ENCODE measurements around the gene ANKRD53.

ANKRD53 gene

DNA sequence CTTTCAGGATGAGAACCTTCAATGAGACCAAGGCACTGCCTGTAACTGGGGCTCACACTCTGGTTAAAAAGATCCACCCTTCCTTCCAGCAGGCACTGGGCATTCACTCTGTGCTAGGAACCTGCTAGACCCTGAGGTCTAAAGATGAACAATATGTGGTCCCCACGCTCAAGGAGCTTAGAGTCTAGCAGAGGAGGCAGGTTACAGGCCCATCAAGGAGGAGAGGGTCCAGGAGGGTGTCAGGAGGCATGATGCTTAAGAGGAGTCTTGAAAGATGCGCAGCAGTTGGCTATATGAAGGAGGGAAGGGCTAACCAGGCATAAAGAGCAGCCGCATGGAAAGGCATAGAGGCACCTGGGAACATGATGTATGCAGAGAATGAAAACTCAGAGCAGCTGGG lies 4.5 kb downstream of the ANKRD53 start:
- TF ChIP-seq CTCF (IDR thresholded peaks at IDR 0.05; ENCODE audit: insufficient read depth, low read length, missing control alignments): no peak
- POLR2A ChIA-PET: no interaction called here
- no peak overlapping the region for H3K4me3 ChIP-seq (ENCODE audit: low read depth, low read length)
- no peak for DNase-seq (ENCODE audit: low read depth, low spot score)
- CTCF ChIA-PET: interaction anchor here (0.8 to 2.8 kb wide), 7 partner anchors 11 to 680 kb away, joined by 3 to 21 read pairs (median 4); partner anchors contain the start of gene TEX261

GRCh38 chr2:70983506-70984227 lies 5.2 kb downstream of the ANKRD53 start:
- CTCF ChIA-PET: interaction anchor here (0.8 to 2.8 kb wide), 10 partner anchors 9 to 679 kb away, joined by 3 to 21 read pairs (median 5); partner anchors contain the start of genes NAGK and TEX261

GRCh38 chr2:70984228-70984575 lies 5.8 kb downstream of the ANKRD53 start:
- DNase-seq (ENCODE audit: low read depth, low spot score): no peak
- no peak overlapping the region for H3K4me3 ChIP-seq (ENCODE audit: low read depth, low read length)
- POLR2A ChIA-PET: interaction anchor here (0.7 kb wide), 1 partner anchor 17 kb away, joined by 3 read pairs; no protein-coding TSS in a partner anchor
- CTCF ChIA-PET: interaction anchor here (0.8 to 2.8 kb wide), 13 partner anchors 9 to 121 kb away, joined by 3 to 21 read pairs (median 4); partner anchors contain the start of genes NAGK and TEX261
- TF ChIP-seq CTCF (IDR thresholded peaks at IDR 0.05; ENCODE audit: insufficient read depth, low read length, missing control alignments): no peak

More at GRCh38 chr2:70983506-70984227, 5.2 kb downstream of the ANKRD53 start:
- no peak for DNase-seq (ENCODE audit: low read depth, low spot score)
- no peak overlapping the region for H3K4me3 ChIP-seq (ENCODE audit: low read depth, low read length)
- no peak for TF ChIP-seq CTCF (IDR thresholded peaks at IDR 0.05; ENCODE audit: insufficient read depth, low read length, missing control alignments)
- POLR2A ChIA-PET: no interaction called here

DNA sequence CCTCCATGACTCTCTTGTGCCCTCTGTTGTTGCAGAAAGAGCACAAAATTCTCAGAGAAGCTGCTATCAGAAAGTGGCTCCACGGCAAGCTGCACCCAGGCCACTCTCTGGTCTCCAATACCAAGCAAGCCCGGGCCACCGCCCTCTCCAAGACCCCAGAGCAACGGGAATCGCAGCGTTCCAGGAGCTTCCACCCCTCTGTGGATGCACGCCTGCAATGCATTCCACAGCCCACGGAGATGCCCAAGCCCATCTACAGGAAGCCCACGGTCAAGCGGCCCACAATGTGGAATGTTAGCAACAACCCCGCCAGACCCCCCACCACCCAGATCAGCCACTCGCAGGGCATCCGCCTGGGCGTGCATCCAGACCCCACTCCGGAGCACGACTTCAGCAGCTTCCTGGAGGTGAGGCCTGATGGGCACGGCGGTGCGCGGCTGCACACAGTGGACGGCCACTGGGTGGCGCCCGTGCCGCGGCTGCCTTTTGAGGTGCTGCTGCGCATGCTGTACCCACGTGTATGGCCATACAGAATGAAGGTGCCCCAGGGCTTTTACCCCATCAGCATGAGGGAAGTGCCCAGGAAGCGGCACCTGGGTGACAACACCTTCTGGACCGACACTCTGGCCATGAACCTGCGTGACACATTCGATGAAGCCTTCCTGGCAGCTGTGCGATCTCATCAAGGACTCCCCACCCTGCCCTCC lies 6.3 kb downstream of the ANKRD53 start:
- peak; percentile 90 for TF ChIP-seq CTCF (IDR thresholded peaks at IDR 0.05; ENCODE audit: insufficient read depth, low read length, missing control alignments)
- no peak for DNase-seq (ENCODE audit: low read depth, low spot score)
- no peak overlapping the region for H3K4me3 ChIP-seq (ENCODE audit: low read depth, low read length)
- POLR2A ChIA-PET: interaction anchor here (0.7 kb wide), 1 partner anchor 17 kb away, joined by 3 read pairs; no protein-coding TSS in a partner anchor
- CTCF ChIA-PET: interaction anchor here (0.8 to 2.8 kb wide), 13 partner anchors 9 to 122 kb away, joined by 3 to 21 read pairs (median 5); partner anchors contain the start of genes NAGK and TEX261

DNA sequence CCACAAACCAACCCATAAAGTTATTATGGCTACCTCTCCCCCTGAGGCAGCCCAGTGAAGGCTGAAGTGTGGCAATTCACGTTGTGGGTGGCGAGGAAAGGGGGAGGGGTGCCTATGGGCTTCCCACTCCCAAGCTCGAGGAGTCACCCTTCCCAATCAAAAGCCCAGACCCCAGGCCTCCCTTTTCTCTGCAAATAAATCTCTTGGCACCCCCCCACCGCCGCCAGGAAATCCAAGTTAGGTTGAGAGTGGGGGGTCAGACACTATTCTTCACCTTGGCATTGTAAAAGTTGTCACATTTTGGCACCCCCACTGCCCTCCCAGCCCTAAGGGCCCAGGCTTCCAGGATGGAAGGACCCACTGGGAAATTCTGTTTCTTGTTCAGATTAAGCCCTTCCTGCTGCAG lies 6.9 kb downstream of the ANKRD53 start:
- CTCF ChIA-PET: interaction anchor here (0.9 to 2.7 kb wide), 14 partner anchors 10 to 115 kb away, joined by 3 to 15 read pairs (median 4); partner anchors contain the start of genes NAGK and TEX261
- DNase-seq (ENCODE audit: low read depth, low spot score): no peak
- POLR2A ChIA-PET: no interaction called here
- no peak for TF ChIP-seq CTCF (IDR thresholded peaks at IDR 0.05; ENCODE audit: insufficient read depth, low read length, missing control alignments)
- H3K4me3 ChIP-seq (ENCODE audit: low read depth, low read length): no peak overlapping the region

GRCh38 chr2:70985956-70986355 lies 7.5 kb downstream of the ANKRD53 start:
- no peak for DNase-seq (ENCODE audit: low read depth, low spot score)
- ChIA-PET POLR2A (no interaction called here), CTCF (interaction anchor here (0.9 to 2.7 kb wide), 10 partner anchors 9 to 115 kb away, joined by 3 to 15 read pairs (median 4); partner anchors contain the start of genes NAGK and TEX261)
- no peak for TF ChIP-seq CTCF (IDR thresholded peaks at IDR 0.05; ENCODE audit: insufficient read depth, low read length, missing control alignments)
- no peak overlapping the region for H3K4me3 ChIP-seq (ENCODE audit: low read depth, low read length)
